C4-2B (cell line): Measurements from ENCODE around the gene COL23A1.

Experiments used
- H3K27ac ChIP-seq: fragments of 450-650 bp; 2 replicates; pipeline ENCODE4 v1.5.1; 2017
- CTCF ChIP-seq: fragments of 450-650 bp; conservative IDR thresholded peaks from 2 replicates; pipeline ENCODE4 v1.5.1; 2017; ENCODE audit warnings: mild to moderate bottlenecking
- ZFX ChIP-seq: fragments of 450-650 bp; IDR thresholded peaks from 2 replicates; pipeline ENCODE4 v1.6.1; 2017

The COL23A1 gene

DNA sequence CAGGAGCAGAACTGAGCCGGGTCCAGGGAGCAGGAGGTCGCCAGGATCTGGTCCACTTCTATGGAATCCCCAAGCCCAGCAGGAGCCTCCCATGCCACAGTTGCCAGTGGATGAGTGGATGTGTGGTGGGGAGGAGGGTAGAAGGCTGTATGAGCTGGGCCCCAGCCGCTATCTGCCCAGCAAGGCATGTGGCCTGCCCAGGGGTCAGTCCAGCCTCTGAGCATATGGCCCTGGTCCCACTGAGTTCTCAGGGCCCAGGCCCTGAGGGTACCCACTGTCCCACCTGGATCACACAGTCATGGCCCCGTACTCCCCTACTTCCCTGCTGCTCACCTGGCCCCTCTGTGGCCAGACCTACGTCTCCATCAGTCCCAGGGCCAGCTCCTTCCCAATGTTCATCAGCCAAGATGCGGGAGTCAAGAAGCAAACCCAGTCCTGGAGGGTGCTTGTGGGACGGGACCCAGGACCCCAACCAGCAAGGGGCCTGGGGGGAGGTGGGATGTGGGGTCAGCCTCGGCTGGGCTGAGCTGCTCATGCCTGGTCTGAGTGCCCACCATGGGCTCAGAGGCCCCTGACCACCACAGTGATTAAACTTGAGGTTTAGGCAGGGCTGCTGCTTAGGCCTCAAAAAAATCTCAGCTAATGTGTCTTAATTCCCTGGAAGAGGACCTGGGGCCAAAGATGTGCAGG is 152.7 kb downstream of the COL23A1 start:
- no peak for TF ChIP-seq ZFX
- no peak for TF ChIP-seq CTCF

DNA sequence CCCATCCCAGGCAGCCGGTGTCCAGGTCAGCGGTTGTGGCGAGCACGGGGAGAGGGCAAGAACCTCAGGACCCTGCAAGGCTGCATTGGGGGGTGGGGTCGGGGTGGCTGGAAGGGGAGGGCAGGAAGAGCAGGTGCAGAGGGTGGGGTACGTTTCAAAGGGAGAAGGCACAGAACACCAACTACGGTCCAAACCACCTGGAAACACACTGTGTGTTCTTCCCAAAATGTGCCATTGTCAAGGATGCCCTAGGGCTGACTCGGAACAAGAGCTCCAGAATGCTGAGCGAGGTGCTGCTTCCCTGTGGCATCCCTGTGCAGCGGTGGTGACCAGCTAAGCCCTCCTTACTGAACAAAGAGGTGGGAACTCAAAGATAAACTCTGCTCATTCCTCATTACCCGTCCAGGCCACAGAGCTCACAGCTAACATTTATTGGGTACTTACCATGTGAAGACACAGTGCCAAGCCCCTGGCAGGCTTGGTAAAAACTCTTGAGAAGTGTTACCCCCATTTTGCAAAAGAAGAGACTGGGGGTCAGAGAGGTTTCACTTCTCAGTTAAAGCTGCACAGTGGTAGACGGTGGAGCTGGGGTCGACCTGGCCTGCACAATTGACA is 153.8 kb downstream of the COL23A1 start:
- TF ChIP-seq CTCF (no peak), ZFX (no peak)

More for the DNA sequence above, 152.7 kb downstream of the COL23A1 start:
- no peak overlapping the region for H3K27ac ChIP-seq

DNA sequence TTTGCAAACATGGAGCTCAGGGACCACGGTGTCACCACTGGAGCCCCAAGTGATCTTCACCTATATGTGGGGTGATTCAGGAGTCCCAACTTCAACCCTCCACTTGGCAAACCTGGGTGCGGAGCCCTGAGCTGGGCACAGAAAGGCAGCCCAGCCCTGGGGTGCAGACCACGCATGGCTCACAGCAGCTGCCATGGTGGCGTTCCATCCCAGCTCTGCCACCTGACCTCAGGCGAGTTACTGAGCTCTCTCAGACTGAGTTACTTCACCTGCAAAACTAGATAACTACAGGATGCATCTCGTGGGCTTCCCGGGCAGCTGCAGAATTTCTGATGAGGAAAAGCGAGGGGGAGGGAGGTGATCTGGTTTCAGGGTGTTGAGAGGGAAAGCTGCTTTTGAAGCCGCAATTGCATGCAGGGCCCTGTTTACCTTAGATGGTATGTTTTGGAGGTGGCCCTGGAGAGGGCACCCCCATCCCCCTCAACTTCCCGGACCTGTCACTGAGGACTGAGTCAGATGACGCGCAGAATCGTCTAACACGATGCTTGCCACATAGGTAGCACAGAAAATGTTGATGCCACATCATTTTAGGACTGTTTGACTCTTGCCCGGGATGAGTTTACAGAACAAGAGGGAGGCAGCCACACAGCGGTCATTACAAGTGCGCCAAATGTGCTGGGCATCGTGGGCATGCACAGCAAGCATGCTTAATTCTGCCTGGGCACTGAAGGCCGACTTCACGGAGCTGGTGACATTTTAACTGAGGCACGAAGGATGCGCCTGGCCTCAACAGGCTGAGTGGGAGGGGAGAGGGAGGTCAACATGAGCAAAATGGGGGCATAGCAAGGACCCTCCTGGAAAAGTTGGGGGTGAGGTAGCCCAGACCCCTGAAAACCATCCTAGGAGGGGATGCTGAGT is 154.6 kb downstream of the COL23A1 start:
- H3K27ac ChIP-seq: no peak overlapping the region
- TF ChIP-seq CTCF: no peak
- TF ChIP-seq ZFX: no peak

More for the DNA sequence above, 153.8 kb downstream of the COL23A1 start:
- H3K27ac ChIP-seq: no peak overlapping the region

DNA sequence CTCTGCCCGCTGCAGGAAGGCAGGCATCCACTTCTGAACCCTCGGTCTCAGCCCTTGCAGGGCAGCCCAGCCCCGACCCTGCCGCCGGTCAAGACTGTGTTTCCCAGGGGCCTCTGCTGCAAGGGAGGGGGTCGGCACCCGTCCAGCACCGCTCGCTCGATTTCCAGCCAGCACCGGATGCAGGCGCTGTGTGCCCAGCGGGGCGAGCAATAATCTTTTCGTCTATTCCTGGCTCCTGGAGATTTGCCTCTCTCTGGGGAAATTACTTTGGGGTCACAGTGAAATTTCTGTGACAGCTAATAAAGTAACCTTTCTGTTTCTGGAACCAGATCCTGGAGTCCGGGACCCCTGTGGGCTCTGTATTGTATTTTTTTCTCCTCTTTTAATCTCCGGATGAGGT is 155.3 kb downstream of the COL23A1 start:
- no peak overlapping the region for H3K27ac ChIP-seq
- no peak for TF ChIP-seq ZFX

DNA sequence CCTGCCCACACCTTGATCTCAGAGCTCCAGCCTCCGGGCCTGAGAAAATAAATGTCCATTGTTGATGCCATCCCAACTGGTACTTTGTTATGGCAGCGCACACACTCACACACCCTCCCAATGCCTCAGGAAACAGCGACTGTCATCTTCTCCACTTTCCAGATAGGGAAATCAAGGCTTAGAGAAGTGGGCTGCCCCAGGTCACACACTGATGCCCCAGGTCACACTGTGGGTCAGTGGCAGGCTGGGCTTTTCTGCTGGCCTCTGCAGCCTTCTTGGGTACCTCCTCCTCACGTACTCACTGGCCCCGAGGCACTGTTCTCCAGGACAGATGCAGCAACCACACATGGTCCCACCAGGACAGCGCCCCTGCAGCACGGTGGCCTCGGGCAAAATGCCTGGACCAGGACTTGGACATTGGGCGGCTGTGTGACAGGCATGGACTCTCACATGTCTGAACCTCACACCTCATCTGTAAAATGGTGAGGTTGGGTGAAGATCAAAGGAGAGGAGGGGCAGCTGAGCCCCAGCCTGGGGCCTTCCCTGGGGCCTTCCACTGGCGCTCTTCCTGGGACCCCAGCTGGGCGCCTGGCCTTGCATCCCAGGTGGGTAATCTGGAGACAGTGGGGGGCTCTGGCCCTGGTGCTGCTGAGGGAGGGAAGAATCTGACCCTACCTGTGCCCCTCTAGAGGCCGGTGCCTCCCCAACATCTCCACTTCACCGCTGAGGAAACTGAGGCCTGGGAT is 156.0 kb downstream of the COL23A1 start:
- no peak overlapping the region for H3K27ac ChIP-seq
- no peak for TF ChIP-seq CTCF
- TF ChIP-seq ZFX: no peak

DNA sequence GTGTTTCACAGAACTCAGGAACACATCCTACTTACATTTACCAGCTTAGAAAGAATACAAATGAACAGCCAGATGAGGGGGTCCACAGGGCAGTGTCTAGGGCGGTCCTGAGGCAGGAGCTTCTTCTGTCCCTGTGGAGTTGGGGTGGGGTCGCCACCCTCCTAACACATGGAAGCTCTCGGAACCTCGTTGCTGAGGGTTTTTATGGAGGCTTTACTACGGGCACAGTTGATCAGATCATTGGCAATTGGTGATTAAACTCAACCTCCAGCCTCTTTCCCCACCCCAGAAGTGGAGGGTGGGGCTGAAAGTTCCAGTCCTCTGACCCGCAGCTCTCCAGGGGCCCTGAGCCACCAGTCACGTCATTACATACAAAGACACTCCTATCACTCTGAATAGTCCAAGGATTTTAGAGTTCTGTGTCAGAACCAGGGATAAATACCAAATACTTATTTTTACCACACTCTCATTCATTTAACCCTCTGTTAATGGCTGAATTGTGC is 156.9 kb downstream of the COL23A1 start:
- TF ChIP-seq ZFX: no peak
- TF ChIP-seq CTCF: no peak
- no peak overlapping the region for H3K27ac ChIP-seq
